Activated T-cell treated with anti-CD3 and anti-CD28 coated beads for 48 hours (primary cell): ENCODE data around the gene PRMT6.

Source experiments
- DNase-seq: peaks from one replicate; pipeline ENCODE4 v3.0.0-alpha.2; 2020; ENCODE audit warnings: low read depth

PRMT6 gene

GRCh38 chr1:107095647-107096046 lies 39.2 kb downstream of the PRMT6 start:
- DNase-seq = no peak

GRCh38 chr1:107096690-107097089 lies 40.2 kb downstream of the PRMT6 start:
- DNase-seq = no peak

GRCh38 chr1:107098961-107099360 lies 42.5 kb downstream of the PRMT6 start:
- DNase-seq = no peak

DNA sequence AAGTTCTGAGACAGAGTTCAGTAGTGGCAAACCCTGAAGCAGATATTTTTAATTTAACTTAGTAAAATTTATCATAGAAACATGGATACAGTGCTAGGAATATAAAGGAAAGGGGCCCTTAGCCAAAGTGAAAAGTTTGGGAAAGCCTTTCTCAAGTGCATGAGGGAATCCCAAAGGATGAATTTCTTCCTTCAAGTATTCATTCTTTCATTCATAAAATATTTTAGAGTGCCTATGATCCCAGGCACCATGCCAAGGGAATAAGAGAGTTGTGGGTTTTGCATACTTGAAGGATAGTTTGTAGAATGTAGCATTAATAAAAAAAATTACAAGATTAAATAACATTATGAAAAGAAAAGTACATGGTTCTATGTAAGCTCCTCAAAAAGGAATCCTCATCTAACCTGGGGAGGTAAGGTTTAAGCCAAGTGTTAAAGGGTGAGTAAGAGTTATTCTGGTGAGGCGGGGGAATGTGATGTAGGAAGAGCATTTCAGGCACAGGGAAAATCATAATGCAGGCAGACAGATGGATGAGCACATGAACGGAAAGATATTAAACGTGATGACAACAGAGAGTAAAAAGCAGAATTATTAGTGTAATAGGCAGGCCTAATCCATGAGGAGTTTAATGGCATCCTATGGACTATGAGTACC lies 44.0 kb downstream of the PRMT6 start:
- DNase-seq = no peak

- no peak for DNase-seq
These were observed 49.4 kb downstream of the PRMT6 start for GRCh38 chr1:107105914-107106313.
